Neural cell (in vitro differentiated cells): ENCODE data around the gene NIPSNAP2.

Experiments
- EP300 ChIP-seq: fragments of 450-650 bp; conservative IDR thresholded peaks from 2 replicates; pipeline ENCODE4 v1.6.1; 2014; ENCODE audit warnings: antibody characterized with exemption, mild to moderate bottlenecking, moderate library complexity; ENCODE audit not compliant: poor library complexity, severe bottlenecking
- EZH2 ChIP-seq: fragments of 200-600, 300-800 bp; shearing (Covaris generic), sonication (generic); IDR thresholded peaks from 2 replicates; pipeline ENCODE4 v1.6.1; 2014; ENCODE audit warnings: antibody characterized with exemption, low read length, borderline replicate concordance, mild to moderate bottlenecking; ENCODE audit not compliant: insufficient read depth, poor library complexity, severe bottlenecking
- POLR2AphosphoS5 ChIP-seq: IDR thresholded peaks from 2 replicates; pipeline ENCODE4 v1.6.1; 2012
- RAD21 ChIP-seq: fragments of 450-650 bp; conservative IDR thresholded peaks from 2 replicates; pipeline ENCODE4 v1.6.1; 2014; ENCODE audit warnings: antibody characterized with exemption, mild to moderate bottlenecking, moderate library complexity
- REST ChIP-seq: IDR thresholded peaks from 2 replicates; pipeline ENCODE4 v1.6.1; 2012; ENCODE audit warnings: borderline replicate concordance
- TAF1 ChIP-seq: IDR thresholded peaks from 2 replicates; pipeline ENCODE4 v1.6.1; 2012; ENCODE audit warnings: low read depth
- TF ChIP-seq, protein P1 (sequence below): fragments of 450-650 bp; IDR thresholded peaks from 2 replicates; pipeline ENCODE4 v1.5.1; 2014; ENCODE audit warnings: antibody characterized with exemption, mild to moderate bottlenecking, moderate library complexity; ENCODE audit not compliant: poor library complexity, severe bottlenecking

DNA sequence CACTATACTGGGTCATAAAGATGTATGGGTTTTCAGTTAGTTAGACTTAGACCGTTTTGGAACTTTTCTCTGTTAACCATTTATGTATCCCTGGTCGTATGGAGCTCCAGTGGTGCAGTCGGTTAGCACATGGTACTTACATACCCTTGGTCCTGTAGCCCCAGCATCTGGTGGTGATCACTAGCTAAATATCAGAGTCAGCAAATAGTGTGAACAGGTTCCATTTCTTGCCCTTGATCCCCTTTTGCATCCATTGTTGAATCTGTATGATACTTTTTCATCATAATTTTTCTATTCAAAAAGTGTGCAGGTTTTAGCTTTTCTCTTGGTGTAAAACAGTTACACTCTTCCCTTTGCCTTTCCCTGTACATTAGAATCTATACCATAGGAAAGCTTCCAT lies 15.9 kb downstream of the NIPSNAP2 start:
- TF ChIP-seq, protein P1, sequence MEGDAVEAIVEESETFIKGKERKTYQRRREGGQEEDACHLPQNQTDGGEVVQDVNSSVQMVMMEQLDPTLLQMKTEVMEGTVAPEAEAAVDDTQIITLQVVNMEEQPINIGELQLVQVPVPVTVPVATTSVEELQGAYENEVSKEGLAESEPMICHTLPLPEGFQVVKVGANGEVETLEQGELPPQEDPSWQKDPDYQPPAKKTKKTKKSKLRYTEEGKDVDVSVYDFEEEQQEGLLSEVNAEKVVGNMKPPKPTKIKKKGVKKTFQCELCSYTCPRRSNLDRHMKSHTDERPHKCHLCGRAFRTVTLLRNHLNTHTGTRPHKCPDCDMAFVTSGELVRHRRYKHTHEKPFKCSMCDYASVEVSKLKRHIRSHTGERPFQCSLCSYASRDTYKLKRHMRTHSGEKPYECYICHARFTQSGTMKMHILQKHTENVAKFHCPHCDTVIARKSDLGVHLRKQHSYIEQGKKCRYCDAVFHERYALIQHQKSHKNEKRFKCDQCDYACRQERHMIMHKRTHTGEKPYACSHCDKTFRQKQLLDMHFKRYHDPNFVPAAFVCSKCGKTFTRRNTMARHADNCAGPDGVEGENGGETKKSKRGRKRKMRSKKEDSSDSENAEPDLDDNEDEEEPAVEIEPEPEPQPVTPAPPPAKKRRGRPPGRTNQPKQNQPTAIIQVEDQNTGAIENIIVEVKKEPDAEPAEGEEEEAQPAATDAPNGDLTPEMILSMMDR: no peak
- TF ChIP-seq RAD21: no peak
- no peak for TF ChIP-seq EZH2
- no peak for TF ChIP-seq EP300
- no peak for TF ChIP-seq POLR2AphosphoS5
- no peak for TF ChIP-seq REST
- no peak for TF ChIP-seq TAF1
